GM12878 (cell line): ENCODE measurements around the gene P3H3. TPM values are rescaled to one million over a fixed set of nuclear protein-coding genes. Genes with fewer than 3 reads are reported as not detected.

Experiments
- ATF2 ChIP-seq: IDR thresholded peaks from 2 replicates; pipeline ENCODE4 v1.6.1; 2012; ENCODE audit warnings: low read length, inconsistent platforms
- CHD1 ChIP-seq: IDR thresholded peaks from 2 replicates; pipeline ENCODE4 v1.6.1; 2012; ENCODE audit warnings: low read depth, low read length, improper control_type of control experiment
- CTCF ChIP-seq, 3 experiments: IDR thresholded peaks in 2 of 3; conservative IDR thresholded peaks in 1 of 3; 2 replicates each; pipeline ENCODE4 v1.5.1; 2011; ENCODE audit warnings: low read depth in 3 of 3, low read length in 3 of 3, mild to moderate bottlenecking in 3 of 3, control low read depth in 2 of 3, moderate library complexity in 2 of 3, inconsistent platforms in 1 of 3, mixed read lengths in 1 of 3; ENCODE audit not compliant: control insufficient read depth in 2 of 3, insufficient read depth in 1 of 3; ENCODE audit errors: extremely low read depth in 1 of 3
- E4F1 ChIP-seq: fragments of 450-650 bp; IDR thresholded peaks from 2 replicates; pipeline ENCODE4 v1.6.1; 2018; ENCODE audit warnings: borderline replicate concordance, mild to moderate bottlenecking; ENCODE audit not compliant: partially characterized antibody
- JUND ChIP-seq: IDR thresholded peaks from 2 replicates; pipeline ENCODE4 v1.6.1; 2012; ENCODE audit warnings: low read depth, mild to moderate bottlenecking, low read length, improper control_type of control experiment, moderate library complexity
- MYB ChIP-seq: fragments of 150-350 bp; IDR thresholded peaks from 2 replicates; pipeline ENCODE4 v1.6.1; 2014; ENCODE audit warnings: mild to moderate bottlenecking, low read depth, low read length, borderline replicate concordance
- NR2C2 ChIP-seq: IDR thresholded peaks from 2 replicates; pipeline ENCODE4 v1.6.1; 2011; ENCODE audit warnings: borderline replicate concordance, low read depth; ENCODE audit not compliant: control insufficient read depth, insufficient read length
- POLR2A ChIP-seq: IDR thresholded peaks from 2 replicates; pipeline ENCODE4 v1.6.1; 2011; ENCODE audit warnings: low read depth, mild to moderate bottlenecking, low read length
- RELA ChIP-seq: fragments of 450-650 bp; IDR thresholded peaks from 2 replicates; pipeline ENCODE4 v1.8.0; 2014; ENCODE audit warnings: borderline replicate concordance; ENCODE audit not compliant: partially characterized antibody
- SIX5 ChIP-seq: IDR thresholded peaks from 2 replicates; pipeline ENCODE4 v1.6.1; 2011; ENCODE audit warnings: mild to moderate bottlenecking, low read depth, low read length, moderate library complexity; ENCODE audit not compliant: severe bottlenecking
- SMC3 ChIP-seq: IDR thresholded peaks from 2 replicates; pipeline ENCODE4 v1.6.1; 2011; ENCODE audit warnings: low read length, improper control_type of control experiment, borderline replicate concordance
- SPI1 ChIP-seq: IDR thresholded peaks from 2 replicates; pipeline ENCODE4 v1.6.1; 2011; ENCODE audit warnings: low read depth, mild to moderate bottlenecking, low read length, moderate library complexity, borderline replicate concordance; ENCODE audit not compliant: insufficient read depth
- YY1 ChIP-seq: IDR thresholded peaks from 2 replicates; pipeline ENCODE4 v1.6.1; 2011; ENCODE audit warnings: low read depth, mild to moderate bottlenecking, low read length
- ZNF592 ChIP-seq: fragments of 450-650 bp; IDR thresholded peaks from 2 replicates; pipeline ENCODE4 v1.6.1; 2017; ENCODE audit warnings: mild to moderate bottlenecking, moderate library complexity
- ZSCAN29 ChIP-seq: fragments of 450-650 bp; IDR thresholded peaks from 2 replicates; pipeline ENCODE4 v1.6.1; 2017; ENCODE audit warnings: mild to moderate bottlenecking, moderate library complexity
- polyA plus RNA-seq, 11 experiments: library from polyadenylated mRNA; depleted of rRNA in 4 of 11; unstranded in 6 of 11; stranded (reverse) in 5 of 11; fragments of >200 nt; fragmentation: Nextera tagmentation in 4 of 11; fragmentation: Illumina TruSeq in 1 of 11; extraction: Ambion mirVana in 4 of 11; extraction: Trizol in 1 of 11; gene quantifications; 1 replicate in 1 of 11; 2 replicates in 10 of 11; pipeline versions ENCODE4 v1.2.1 to v1.2.3, GENCODE V29; 2011 to 2016; ENCODE audit warnings: inconsistent platforms in 2 of 11, missing spikeins in 2 of 11, low read depth in 1 of 11
- total RNA-seq, 4 experiments: library from RNA; depleted of rRNA in 3 of 4; stranded (reverse); fragments of >200 nt in 3 of 4; fragmentation: Illumina TruSeq in 1 of 4; extraction: Trizol in 1 of 4; gene quantifications; 2 replicates each; pipeline versions ENCODE4 v1.2.1 to v1.2.3, GENCODE V29; 2013 to 2021

The P3H3 gene
- total and polyA plus RNA-seq, 10 of the 15 experiments (the other 5 are each of a cell fraction or from before 2014, with no cell fraction given) = 0.03 to 0.21 (median 0.05) TPM; not detected in 7

GRCh38 chr12:6873094-6874014 lies 45.1 kb downstream of the P3H3 start, which contains the start of gene SPSB2 (continued):
- no peak for TF ChIP-seq CHD1
- TF ChIP-seq SMC3 = no peak; the same call in 1 of the 2 replicates
- 0 out of 2 replicates have a peak, but pooled peaks have one; percentile 15 for TF ChIP-seq YY1
- TF ChIP-seq RELA = no peak
- no peak for TF ChIP-seq NR2C2
- TF ChIP-seq E4F1 = no peak
- TF ChIP-seq MYB = no peak
- no peak for TF ChIP-seq CTCF (IDR thresholded peaks at IDR 0.05 in 2 of 3, conservative IDR thresholded peaks at IDR 0.05 in 1 of 3; ENCODE audit: control insufficient read depth in 2 of 3, extremely low read depth in 1 of 3, insufficient read depth in 1 of 3, low read depth in 3 of 3, low read length in 3 of 3)
- peak; percentile 77 for TF ChIP-seq POLR2A
- TF ChIP-seq ATF2 = no peak
- no peak for TF ChIP-seq SIX5
- TF ChIP-seq ZNF592 = no peak
- peak; percentile 27; the same call in 1 of the 2 replicates for TF ChIP-seq SPI1
- TF ChIP-seq ZSCAN29 = no peak
- TF ChIP-seq JUND = no peak
